Panc1 (cell line): ENCODE measurements around the gene GPR139. TPM values are rescaled to one million over a fixed set of nuclear protein-coding genes. Genes with fewer than 3 reads are reported as not detected.

ENCODE experiments used
- ATAC-seq: fragments of 200-7000 bp; cut with Tn5 transposase; 2 replicates; pipeline ENCODE4 v1.9.1; 2020; ENCODE audit warnings: mild to moderate bottlenecking, moderate library complexity
- BruUV-seq: library from RNA; stranded (reverse); fragments of 400-500 nt; replicated peaks from 2 replicates; lab custom pipeline; 2021; lab: Mats Ljungman, UMichigan
- CTCF ChIA-PET: fragments of 300-600 bp; sonication (Branson Sonifier 250); formaldehyde crosslinking; loops from one replicate; lab custom pipeline; 2022; ENCODE audit warnings: antibody characterized with exemption; lab: Charles Lee
- POLR2A ChIA-PET: fragments of 300-600 bp; sonication (Branson Sonifier 250); formaldehyde crosslinking; loops from one replicate; lab custom pipeline; 2022; ENCODE audit warnings: antibody characterized with exemption; lab: Charles Lee
- DNase-seq: peaks from one replicate; pipeline ENCODE4 v3.0.0-alpha.2; 2010; ENCODE audit warnings: low read depth, low spot score
- H3K27ac ChIP-seq: 2 replicates; pipeline ENCODE4 v1.5.1; 2011; ENCODE audit warnings: mild to moderate bottlenecking, low read length, inconsistent platforms
- H3K27me3 ChIP-seq: fragments of 200-500 bp; sonication (Bioruptor generic); 2 replicates; pipeline ENCODE4 v1.6.0; 2014; ENCODE audit warnings: low read length, inconsistent platforms; ENCODE audit not compliant: control insufficient read depth, insufficient read depth
- H3K36me3 ChIP-seq: fragments of 200-500 bp; sonication (Bioruptor generic); 2 replicates; pipeline ENCODE4 v1.5.1; 2014; ENCODE audit warnings: inconsistent platforms, mild to moderate bottlenecking, low read length, moderate library complexity; ENCODE audit not compliant: control insufficient read depth, insufficient read depth
- H3K4me1 ChIP-seq: 2 replicates; pipeline ENCODE4 v1.5.1; 2011; ENCODE audit warnings: inconsistent platforms, mild to moderate bottlenecking, low read length, moderate library complexity; ENCODE audit not compliant: control insufficient read depth, insufficient read depth
- H3K4me3 ChIP-seq, 2 experiments: 2 replicates each; pipeline ENCODE4 v1.5.1; 2011 to 2012; ENCODE audit warnings: low read depth in 2 of 2, low read length in 2 of 2, mild to moderate bottlenecking in 2 of 2, inconsistent platforms in 1 of 2, moderate library complexity in 1 of 2
- H3K9me3 ChIP-seq: fragments of 200-500 bp; sonication (Bioruptor generic); 2 replicates; pipeline ENCODE4 v1.5.1; 2014; ENCODE audit warnings: low read depth, mild to moderate bottlenecking, inconsistent platforms, low read length, moderate library complexity; ENCODE audit not compliant: control insufficient read depth, insufficient read depth
- CTCF ChIP-seq: fragments of 450-650 bp; IDR thresholded peaks from 2 replicates; pipeline ENCODE4 v1.5.1; 2017; ENCODE audit warnings: mild to moderate bottlenecking
- POLR2AphosphoS5 ChIP-seq: IDR thresholded peaks from 2 replicates; pipeline ENCODE4 v1.6.1; 2012; ENCODE audit warnings: mild to moderate bottlenecking, low read depth, low read length, moderate library complexity
- REST ChIP-seq, 2 experiments: IDR thresholded peaks; 2 replicates each; pipeline ENCODE4 v1.6.1; 2011 to 2012; ENCODE audit warnings: low read depth in 2 of 2, control low read depth in 1 of 2, low read length in 1 of 2, mild to moderate bottlenecking in 1 of 2, moderate library complexity in 1 of 2; ENCODE audit not compliant: insufficient read depth in 1 of 2
- SIN3A ChIP-seq: IDR thresholded peaks from 2 replicates; pipeline ENCODE4 v1.6.1; 2012; ENCODE audit warnings: low read depth, mild to moderate bottlenecking, low read length, moderate library complexity, borderline replicate concordance; ENCODE audit not compliant: insufficient read depth
- TCF7L2 ChIP-seq: IDR thresholded peaks from 2 replicates; pipeline ENCODE4 v1.6.1; 2011; ENCODE audit warnings: mild to moderate bottlenecking, low read depth, low read length, inconsistent platforms
- in situ Hi-C: cut with HindIII; loops from 2 replicates; pipeline ENCODE4 v1.10.0; 2016; ENCODE audit warnings: low sequenced_read_pairs, low pct_unique_long_range_greater_than_20kb
- intact Hi-C: fragments of 100-400 bp; cut with micrococcal nuclease; formaldehyde crosslinking; loops from one replicate; pipeline ENCODE4 v1.10.0; 2022; ENCODE audit not compliant: unreplicated experiment
- total RNA-seq: library from RNA; stranded (reverse); gene quantifications from one replicate; pipeline ENCODE4 v1.2.1, GENCODE V29; 2021; ENCODE audit not compliant: unreplicated experiment

The GPR139 gene
- total RNA-seq, 1 experiment from 2014 or later, result not detected

- ATAC-seq, result peak; percentile 45; the same call in 1 of the 2 replicates
- CTCF ChIA-PET, result interaction anchor here (0.6 kb wide), 1 partner anchor 379 kb away, joined by 3 read pairs; no protein-coding TSS in a partner anchor
- intact Hi-C loops, result no loop called here
These were observed 68.8 kb downstream of the GPR139 start for GRCh38 chr16:20004931-20005330.

GRCh38 chr16:20002936-20003335 lies 70.8 kb downstream of the GPR139 start:
- ATAC-seq, result no peak
- H3K4me1 ChIP-seq, result no peaks in the 10 kb centered on the region
- DNase-seq, result no peak
- TF ChIP-seq SIN3A (no peak), REST (IDR thresholded peaks at IDR 0.05; ENCODE audit: insufficient read depth in 1 of 2, low read depth in 2 of 2, low read length in 1 of 2) (no peak), TCF7L2 (no peak), CTCF (no peak), POLR2AphosphoS5 (no peak)
- no peaks in the 10 kb centered on the region for H3K9me3 ChIP-seq
- no TSS peak for BruUV-seq
- intact Hi-C loops, result no loop called here
- H3K27ac ChIP-seq, result no peak overlapping the region
- no peaks in the 10 kb centered on the region for H3K36me3 ChIP-seq
- peaks cover 29% of the 10 kb centered on the region for H3K27me3 ChIP-seq
- CTCF ChIA-PET, result no interaction called here
- POLR2A ChIA-PET, result no interaction called here
- no peak overlapping the region for H3K4me3 ChIP-seq
- in situ Hi-C loops, result no loop called here

More at GRCh38 chr16:20004931-20005330, 68.8 kb downstream of the GPR139 start:
- in situ Hi-C loops, result no loop called here
- no TSS peak for BruUV-seq
- Histone ChIP-seq H3K36me3 (no peaks in the 10 kb centered on the region), H3K9me3 (no peaks in the 10 kb centered on the region), H3K4me1 (no peaks in the 10 kb centered on the region), H3K27me3 (peaks cover 34% of the 10 kb centered on the region), H3K27ac (no peak overlapping the region), H3K4me3 (no peak overlapping the region)
- TF ChIP-seq REST (IDR thresholded peaks at IDR 0.05; ENCODE audit: insufficient read depth in 1 of 2, low read depth in 2 of 2, low read length in 1 of 2) (no peak), CTCF (peak; percentile 28; the same call in 1 of the 2 replicates)
- POLR2A ChIA-PET, result no interaction called here
- no peak for DNase-seq
